ENCODE data around the gene TCL1A.

- TF ChIP-seq TAL1 (IDR thresholded peaks at IDR 0.05) (no peak), CEBPB (tag; IDR thresholded peaks at IDR 0.05) (no peak)
- TF ChIP-seq, protein P1, sequence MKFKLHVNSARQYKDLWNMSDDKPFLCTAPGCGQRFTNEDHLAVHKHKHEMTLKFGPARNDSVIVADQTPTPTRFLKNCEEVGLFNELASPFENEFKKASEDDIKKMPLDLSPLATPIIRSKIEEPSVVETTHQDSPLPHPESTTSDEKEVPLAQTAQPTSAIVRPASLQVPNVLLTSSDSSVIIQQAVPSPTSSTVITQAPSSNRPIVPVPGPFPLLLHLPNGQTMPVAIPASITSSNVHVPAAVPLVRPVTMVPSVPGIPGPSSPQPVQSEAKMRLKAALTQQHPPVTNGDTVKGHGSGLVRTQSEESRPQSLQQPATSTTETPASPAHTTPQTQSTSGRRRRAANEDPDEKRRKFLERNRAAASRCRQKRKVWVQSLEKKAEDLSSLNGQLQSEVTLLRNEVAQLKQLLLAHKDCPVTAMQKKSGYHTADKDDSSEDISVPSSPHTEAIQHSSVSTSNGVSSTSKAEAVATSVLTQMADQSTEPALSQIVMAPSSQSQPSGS (CRISPR knock-in tag; IDR thresholded peaks at IDR 0.05), result no peak
Measured at GRCh38 chr14:95759941-95760340, 46.0 kb upstream of the TCL1A start.
